H1 (cell line): ENCODE results near the gene YWHAG. TPM values are rescaled to one million over a fixed set of nuclear protein-coding genes. Genes with fewer than 3 reads are reported as not detected.
"Not testable (repeated sequence)": the region's sequence is repeated elsewhere in the genome, so short reads cannot be mapped to it uniquely, and the experiment has no call there.

Source experiments
- CTCF ChIA-PET: fragments of 300-600 bp; sonication (Branson Sonifier 250); formaldehyde crosslinking; loops from one replicate; lab custom pipeline; 2021; ENCODE audit not compliant: partially characterized antibody; lab: Charles Lee
- POLR2A ChIA-PET: fragments of 300-600 bp; sonication (Branson Sonifier 250); formaldehyde crosslinking; loops from one replicate; lab custom pipeline; 2021; ENCODE audit warnings: inconsistent platforms; ENCODE audit not compliant: partially characterized antibody; lab: Charles Lee
- DNase-seq, 2 experiments: peaks; one replicate each; pipeline versions ENCODE4 v3.0.0 to v3.0.0-alpha.2; 2010 to 2022; ENCODE audit warnings: low spot score in 2 of 2, low read depth in 1 of 2, mixed read lengths in 1 of 2
- FAIRE-seq: peaks from 2 replicates; lab custom pipeline; 2011; peaks lifted over from hg19 to GRCh38; lab: Jason Lieb, UNC
- H2AFZ ChIP-seq: 2 replicates; pipeline ENCODE4 v1.8.1; 2012; ENCODE audit warnings: low read length, inconsistent platforms
- H2AK5ac ChIP-seq: 2 replicates; pipeline ENCODE4 v1.6.1; 2013; ENCODE audit warnings: low read depth, low read length
- H2BK120ac ChIP-seq: replicated peaks from 2 replicates; pipeline ENCODE3; 2013; ENCODE audit warnings: low read depth, low read length, inconsistent platforms
- H2BK12ac ChIP-seq: 2 replicates; pipeline ENCODE4 v1.6.1; 2013; ENCODE audit warnings: low read depth, low read length
- H2BK15ac ChIP-seq: 2 replicates; pipeline ENCODE4 v1.6.1; 2013; ENCODE audit warnings: low read length
- H2BK20ac ChIP-seq: 2 replicates; pipeline ENCODE4 v1.6.1; 2013; ENCODE audit warnings: low read length
- H2BK5ac ChIP-seq: 2 replicates; pipeline ENCODE4 v1.6.1; 2013; ENCODE audit warnings: low read depth, low read length
- H3K14ac ChIP-seq: 2 replicates; pipeline ENCODE4 v1.6.1; 2013; ENCODE audit warnings: inconsistent platforms; ENCODE audit not compliant: insufficient read length
- H3K18ac ChIP-seq: 2 replicates; pipeline ENCODE4 v1.6.1; 2013; ENCODE audit warnings: low read length; ENCODE audit errors: extremely low read depth
- H3K23ac ChIP-seq: 2 replicates; pipeline ENCODE4 v1.6.1; 2013; ENCODE audit warnings: inconsistent platforms; ENCODE audit not compliant: insufficient read length
- H3K23me2 ChIP-seq: 2 replicates; pipeline ENCODE4 v1.6.1; 2013; ENCODE audit warnings: low read depth, low read length
- H3K27ac ChIP-seq: 2 replicates; pipeline ENCODE4 v1.6.1; 2011; ENCODE audit warnings: low read depth, low read length, inconsistent platforms
- H3K27me3 ChIP-seq, 4 experiments: replicated peaks in 1 of 4; 1 replicate in 1 of 4; 2 replicates in 3 of 4; pipeline versions ENCODE4 v1.6.1 to v1.8.1; 2011 to 2013; ENCODE audit warnings: low read length in 3 of 4, mild to moderate bottlenecking in 3 of 4, inconsistent platforms in 2 of 4, mixed read lengths in 2 of 4, moderate library complexity in 1 of 4; ENCODE audit not compliant: control insufficient read depth in 3 of 4, insufficient read depth in 3 of 4; ENCODE audit errors: extremely low read depth in 1 of 4
- H3K36me3 ChIP-seq, 4 experiments: 2 replicates each; pipeline versions ENCODE4 v1.6.1 to v1.8.1; 2011 to 2013; ENCODE audit warnings: mild to moderate bottlenecking in 4 of 4, low read length in 3 of 4, moderate library complexity in 2 of 4, control low read depth in 1 of 4, inconsistent platforms in 1 of 4; ENCODE audit not compliant: insufficient read depth in 4 of 4, control insufficient read depth in 2 of 4
- H3K4ac ChIP-seq: replicated peaks from 2 replicates; pipeline ENCODE3; 2013; ENCODE audit warnings: low read length, low read depth, mixed read lengths, inconsistent platforms; ENCODE audit not compliant: insufficient read length
- H3K4me1 ChIP-seq, 4 experiments: replicated peaks in 1 of 4; 1 replicate in 1 of 4; 2 replicates in 3 of 4; pipeline versions ENCODE4 v1.6.1 to v1.8.1; 2011 to 2013; ENCODE audit warnings: low read length in 3 of 4, inconsistent platforms in 2 of 4, mixed read lengths in 1 of 4; ENCODE audit not compliant: insufficient read depth in 4 of 4, control insufficient read depth in 3 of 4
- H3K4me2 ChIP-seq, 2 experiments: 2 replicates each; pipeline versions ENCODE4 v1.6.1 to v1.8.1; 2011 to 2013; ENCODE audit warnings: low read depth in 2 of 2, low read length in 2 of 2, control low read depth in 1 of 2, inconsistent platforms in 1 of 2, mild to moderate bottlenecking in 1 of 2; ENCODE audit not compliant: insufficient read depth in 1 of 2
- H3K4me3 ChIP-seq, 4 experiments: fragments of 200-600, 300-600 bp in 1 of 4; sonication (generic), shearing (Covaris generic), sonication (Bioruptor Twin) in 1 of 4; 2 replicates each; pipeline versions ENCODE4 v1.5.1 to v1.8.1; 2011 to 2016; ENCODE audit warnings: low read length in 4 of 4, low read depth in 3 of 4, control low read depth in 2 of 4, inconsistent platforms in 2 of 4, mild to moderate bottlenecking in 2 of 4, mixed read lengths in 1 of 4, moderate library complexity in 1 of 4; ENCODE audit not compliant: insufficient read depth in 2 of 4; ENCODE audit errors: extremely low read depth in 1 of 4
- H3K56ac ChIP-seq: replicated peaks from 2 replicates; pipeline ENCODE3; 2013; ENCODE audit warnings: low read depth, mild to moderate bottlenecking, mixed read lengths, low read length, inconsistent platforms; ENCODE audit not compliant: insufficient read length
- H3K79me1 ChIP-seq: 2 replicates; pipeline ENCODE4 v1.6.1; 2013; ENCODE audit warnings: low read depth, low read length, control low read depth
- H3K79me2 ChIP-seq, 2 experiments: 2 replicates each; pipeline versions ENCODE4 v1.6.1 to v1.8.1; 2012 to 2013; ENCODE audit warnings: low read length in 2 of 2, mild to moderate bottlenecking in 2 of 2, inconsistent platforms in 1 of 2; ENCODE audit not compliant: insufficient read depth in 2 of 2, control insufficient read depth in 1 of 2
- H3K9ac ChIP-seq, 4 experiments: replicated peaks in 1 of 4; 1 replicate in 1 of 4; 2 replicates in 3 of 4; pipeline versions ENCODE4 v1.6.1 to v1.8.1; 2011 to 2013; ENCODE audit warnings: low read depth in 3 of 4, low read length in 3 of 4, control low read depth in 2 of 4, mild to moderate bottlenecking in 2 of 4, moderate library complexity in 2 of 4, inconsistent platforms in 1 of 4; ENCODE audit errors: extremely low read depth in 1 of 4
- H3K9me3 ChIP-seq, 2 experiments: 2 replicates each; pipeline versions ENCODE4 v1.6.1 to v1.8.1; 2012 to 2013; ENCODE audit warnings: mild to moderate bottlenecking in 2 of 2, moderate library complexity in 2 of 2, control low read depth in 1 of 2, inconsistent platforms in 1 of 2, low read depth in 1 of 2, low read length in 1 of 2, mixed read lengths in 1 of 2; ENCODE audit not compliant: insufficient read depth in 2 of 2
- H4K20me1 ChIP-seq, 2 experiments: replicated peaks in 1 of 2; 2 replicates each; pipeline versions ENCODE3 to v1.8.1; 2011 to 2013; ENCODE audit warnings: inconsistent platforms in 2 of 2, low read length in 2 of 2, mild to moderate bottlenecking in 1 of 2; ENCODE audit not compliant: insufficient read depth in 2 of 2, control insufficient read depth in 1 of 2
- H4K5ac ChIP-seq: 2 replicates; pipeline ENCODE4 v1.6.1; 2013; ENCODE audit warnings: low read length, low read depth, mixed read lengths, inconsistent platforms; ENCODE audit not compliant: insufficient read length
- H4K8ac ChIP-seq: 2 replicates; pipeline ENCODE4 v1.8.0; 2013; ENCODE audit warnings: mild to moderate bottlenecking, moderate library complexity, low read length, inconsistent platforms; ENCODE audit not compliant: insufficient read depth; ENCODE audit errors: extremely low read depth
- H4K91ac ChIP-seq: replicated peaks from 2 replicates; pipeline ENCODE3; 2013; ENCODE audit warnings: low read length, mixed read lengths, inconsistent platforms; ENCODE audit not compliant: insufficient read length
- WGBS, 2 experiments: shearing (Covaris generic) in 1 of 2; methylation state at CpG; one replicate each; pipeline versions ENCODE4 v1.1.6 to v1.1.7; 2013 to 2015; ENCODE audit warnings: low lambda C conversion rate in 2 of 2, mixed read lengths in 2 of 2, inconsistent platforms in 1 of 2, low coverage in 1 of 2, missing lambda C conversion rate in 1 of 2; ENCODE audit not compliant: insufficient replicate concordance in 2 of 2, insufficient coverage in 1 of 2, insufficient read length in 1 of 2; ENCODE audit errors: extremely low coverage in 1 of 2, missing lambda C conversion rate in 1 of 2; 5-methylcytosine and 5-hydroxymethylcytosine counted together
- polyA plus RNA-seq, 7 experiments: library from polyadenylated mRNA; depleted of rRNA in 3 of 7; stranded (reverse) in 5 of 7; unstranded in 2 of 7; fragments of >200 nt in 5 of 7; fragments of 200-250 nt in 2 of 7; gene quantifications; 1 replicate in 5 of 7; 2 replicates in 1 of 7; 4 replicates in 1 of 7; pipeline versions ENCODE4 v1.2.1 to v1.2.3, GENCODE V29; 2011 to 2013; ENCODE audit warnings: missing spikeins in 2 of 7, mixed read lengths in 2 of 7
- total RNA-seq: library from RNA; stranded (reverse); fragmentation: NEBNext Ultra II Directional; extraction: Animal tissue kit (Norgen Biotek cat#: 25700); gene quantifications from 2 replicates; pipeline ENCODE4 v1.2.1, GENCODE V29; 2021

The YWHAG gene
- total and polyA plus RNA-seq, 2 of the 8 experiments (the other 6 are each of a cell fraction or from before 2014, with no cell fraction given), result 57.2 to 241 TPM

- H3K4ac ChIP-seq, H4K8ac ChIP-seq, H3K23ac ChIP-seq, H2AK5ac ChIP-seq, H3K9ac ChIP-seq, H3K79me1 ChIP-seq, H3K36me3 ChIP-seq, H2BK120ac ChIP-seq, H3K23me2 ChIP-seq, H3K18ac ChIP-seq, H4K20me1 ChIP-seq, H3K27ac ChIP-seq, H4K5ac ChIP-seq, FAIRE-seq, H3K14ac ChIP-seq, H4K91ac ChIP-seq, H3K79me2 ChIP-seq, H3K56ac ChIP-seq, H3K27me3 ChIP-seq, H3K9me3 ChIP-seq, DNase-seq, H3K4me3 ChIP-seq: not testable (repeated sequence)
- peak overlapping the region; percentile 100; the same call in 1 of the 2 replicates for H2AFZ ChIP-seq
- H2BK5ac ChIP-seq, result peak overlapping the region; percentile 90; the same call in 1 of the 2 replicates
- peaks cover 9 to 13% (median 9%) of the 10 kb centered on the region in 4 experiments for H3K4me1 ChIP-seq
- H2BK15ac ChIP-seq, result peak overlapping the region; percentile 4; the same call in 1 of the 2 replicates
- POLR2A ChIA-PET, result interaction anchor here (0.6 to 1.3 kb wide), 5 partner anchors 11 to 44 kb away, joined by 3 to 7 read pairs (median 4); no protein-coding TSS in a partner anchor
- WGBS, 2 experiments, result 86% methylated on average over 3 of the region's 3 CpGs; no CpG with 5 or more reads in 1 of the 2 experiments
- CTCF ChIA-PET, result interaction anchor here (0.7 to 1.0 kb wide), 4 partner anchors 24 to 65 kb away, joined by 3 to 5 read pairs (median 3); no protein-coding TSS in a partner anchor
- peak overlapping the region in 1 of 2 experiments; percentile 47; a peak in 1 of 4 replicates for H3K4me2 ChIP-seq
- H2BK12ac ChIP-seq, result peak overlapping the region; percentile 60; the same call in 1 of the 2 replicates
- 0 out of 2 replicates have a peak overlapping the region, but pooled peaks have one; percentile 15 for H2BK20ac ChIP-seq
Measured at GRCh38 chr7:76363754-76364153, 5.0 kb upstream of the YWHAG start.
